Measurements from ENCODE around the gene BBS12.

DNA sequence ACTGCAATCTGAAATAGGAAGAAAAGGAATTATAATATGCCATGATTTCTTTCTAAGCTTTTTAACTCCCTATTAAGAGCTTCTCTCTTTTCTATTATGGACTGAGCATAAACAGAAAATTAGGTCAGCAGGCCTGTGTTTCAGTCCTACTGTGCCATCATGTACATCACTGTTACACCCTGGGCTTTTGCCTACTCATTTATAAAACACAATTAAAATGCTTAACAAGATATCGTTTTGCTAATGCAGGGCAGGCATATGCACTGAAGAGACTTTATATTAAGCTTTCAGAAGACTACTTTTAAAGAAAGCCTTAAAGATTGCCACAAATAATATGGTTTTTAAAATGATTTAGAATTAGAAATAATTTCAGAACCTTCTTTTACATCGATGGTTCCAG, 828 bp upstream of the BBS12 start:
- no peak for TF ChIP-seq POLR2A (IDR thresholded peaks at IDR 0.05; ENCODE audit: low read depth, low read length)
- no peak for TF ChIP-seq POLR2AphosphoS5 (IDR thresholded peaks at IDR 0.05; ENCODE audit: low read depth, low read length)

Measured in GM12891 (cell line).